BLaER1 treated with 17β-estradiol and CSF1 and Interleukin-3, amounts not matched to agents 10 nM and 100 nM (cell line): ENCODE data around the gene BBS2.
A peak's percentile ranks its signal among the peaks of the same experiment; 100 is the strongest.
"Not testable (repeated sequence)": the region's sequence is repeated elsewhere in the genome, so short reads cannot be mapped to it uniquely, and the experiment has no call there.

ENCODE experiments used
- H3K27ac ChIP-seq, 11 experiments: shearing (Covaris generic); formaldehyde crosslinking; 2 replicates each; pipeline ENCODE4 v1.8.1; 2022
- H3K27me3 ChIP-seq, 11 experiments: shearing (Covaris generic); formaldehyde crosslinking; 2 replicates each; pipeline ENCODE4 v1.8.1; 2022
- H3K36me3 ChIP-seq, 11 experiments: shearing (Covaris generic); formaldehyde crosslinking; 2 replicates each; pipeline ENCODE4 v1.8.1; 2022
- H3K4me1 ChIP-seq, 10 experiments: shearing (Covaris generic); formaldehyde crosslinking; 2 replicates each; pipeline ENCODE4 v1.8.1; 2022
- H3K4me2 ChIP-seq, 11 experiments: shearing (Covaris generic); formaldehyde crosslinking; 2 replicates each; pipeline ENCODE4 v1.8.1; 2022
- H3K4me3 ChIP-seq, 10 experiments: shearing (Covaris generic); formaldehyde crosslinking; 2 replicates each; pipeline ENCODE4 v1.8.1; 2022
- H3K9ac ChIP-seq, 11 experiments: shearing (Covaris generic); formaldehyde crosslinking; 2 replicates each; pipeline ENCODE4 v1.8.1; 2022
- H3K9me3 ChIP-seq, 11 experiments: shearing (Covaris generic); formaldehyde crosslinking; replicated peaks in 1 of 11; 2 replicates each; pipeline ENCODE4 v1.8.1; 2022
- H4K20me1 ChIP-seq, 11 experiments: shearing (Covaris generic); formaldehyde crosslinking; 2 replicates each; pipeline ENCODE4 v1.8.1; 2022
- Cebpa-rat ChIP-seq, 11 experiments: shearing (Covaris generic); IDR thresholded peaks; 2 replicates each; pipeline ENCODE4 v1.8.1; 2022

BBS2 gene

DNA sequence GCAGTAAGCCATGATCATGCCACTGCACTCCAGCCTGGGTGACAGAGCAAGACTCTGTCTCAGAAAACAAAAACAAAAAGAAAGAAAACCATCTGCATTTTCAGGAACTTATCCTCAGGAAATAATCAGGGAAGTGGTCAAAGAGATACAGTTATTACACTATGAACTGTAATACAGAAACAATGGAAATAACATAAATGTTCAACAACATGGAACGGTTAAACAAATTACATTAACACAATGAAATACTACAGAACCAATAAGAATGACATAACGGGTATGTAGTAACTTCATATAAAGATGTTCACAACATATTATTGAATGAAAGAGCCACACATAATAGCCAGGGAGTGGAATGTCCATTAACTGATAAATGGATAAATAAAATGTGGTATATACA lies 6.7 kb downstream of the BBS2 start:
- H3K27me3 ChIP-seq = no peaks in the 10 kb centered on the region
- peak overlapping the region in 8 of 11 experiments; percentile 32 to 67 (median 47); a peak in 15 of 22 replicates for H3K4me2 ChIP-seq
- H3K27ac ChIP-seq = peak overlapping the region in 4 of 11 experiments; percentile 4 to 38 (median 31); a peak in 6 of 22 replicates
- peaks cover 27 to 48% (median 38%) of the 10 kb centered on the region in 11 experiments for H3K36me3 ChIP-seq
- no peak overlapping the region for H3K4me3 ChIP-seq
- peak overlapping the region in 1 of 11 experiments; percentile 55; a peak in 1 of 22 replicates for H3K9ac ChIP-seq
- peaks cover 0 to 58% (median 13%) of the 10 kb centered on the region in 10 experiments; a peak in 16 of 20 replicates for H3K4me1 ChIP-seq
- no peak for TF ChIP-seq Cebpa-rat (IDR thresholded peaks at IDR 0.05)
- H4K20me1 ChIP-seq = peaks cover 0 to 12% (median 0%) of the 10 kb centered on the region in 11 experiments; a peak in 4 of 22 replicates
- H3K9me3 ChIP-seq = peaks cover 0 to 3% (median 0%) of the 10 kb centered on the region in 11 experiments; a peak in 1 of 22 replicates

GRCh38 chr16:56512025-56512424 lies 7.8 kb downstream of the BBS2 start:
- Histone ChIP-seq H3K9me3 (peaks cover 0 to 3% (median 0%) of the 10 kb centered on the region in 11 experiments; a peak in 1 of 22 replicates), H3K27ac (no peak overlapping the region), H3K36me3 (peaks cover 28 to 59% (median 46%) of the 10 kb centered on the region in 11 experiments), H4K20me1 (peaks cover 0 to 12% (median 0%) of the 10 kb centered on the region in 11 experiments; a peak in 3 of 22 replicates), H3K9ac (no peak overlapping the region), H3K27me3 (no peaks in the 10 kb centered on the region), H3K4me1 (peaks cover 0 to 48% (median 11%) of the 10 kb centered on the region in 10 experiments; a peak in 15 of 20 replicates), H3K4me3 (no peak overlapping the region), H3K4me2 (no peak overlapping the region)
- TF ChIP-seq Cebpa-rat (IDR thresholded peaks at IDR 0.05) = no peak

GRCh38 chr16:56510544-56510943 lies 9.3 kb downstream of the BBS2 start:
- Histone ChIP-seq H3K27me3 (no peaks in the 10 kb centered on the region), H3K9ac (no peak overlapping the region), H3K4me1 (peaks cover 0 to 33% (median 11%) of the 10 kb centered on the region in 10 experiments; a peak in 15 of 20 replicates), H4K20me1 (peaks cover 0 to 10% (median 0%) of the 10 kb centered on the region in 11 experiments; a peak in 3 of 22 replicates), H3K27ac (no peak overlapping the region), H3K4me3 (no peak overlapping the region), H3K36me3 (peaks cover 28 to 74% (median 56%) of the 10 kb centered on the region in 11 experiments), H3K9me3 (peaks cover 0 to 3% (median 0%) of the 10 kb centered on the region in 11 experiments; a peak in 1 of 22 replicates), H3K4me2 (no peak overlapping the region)
- TF ChIP-seq Cebpa-rat (IDR thresholded peaks at IDR 0.05) = no peak

GRCh38 chr16:56506941-56507340 lies 12.9 kb downstream of the BBS2 start:
- H4K20me1 ChIP-seq = no peaks in the 10 kb centered on the region; a peak in 1 of 22 replicates
- H3K4me3 ChIP-seq = no peak overlapping the region
- TF ChIP-seq Cebpa-rat (IDR thresholded peaks at IDR 0.05) = no peak
- H3K27ac ChIP-seq = no peak overlapping the region
- no peak overlapping the region for H3K4me2 ChIP-seq
- no peak overlapping the region for H3K9ac ChIP-seq
- peaks cover 0 to under 1% (median 0%) of the 10 kb centered on the region in 11 experiments; a peak in 1 of 22 replicates for H3K9me3 ChIP-seq
- H3K36me3 ChIP-seq = peaks cover 31 to 100% (median 76%) of the 10 kb centered on the region in 11 experiments
- no peaks in the 10 kb centered on the region for H3K4me1 ChIP-seq
- no peaks in the 10 kb centered on the region for H3K27me3 ChIP-seq

- TF ChIP-seq Cebpa-rat (IDR thresholded peaks at IDR 0.05) = no peak
- peaks cover 38 to 100% (median 79%) of the 10 kb centered on the region in 11 experiments for H3K36me3 ChIP-seq
- H3K4me2 ChIP-seq = no peak overlapping the region
- no peak overlapping the region for H3K4me3 ChIP-seq
- H4K20me1 ChIP-seq = no peaks in the 10 kb centered on the region
- no peak overlapping the region for H3K9ac ChIP-seq
- H3K9me3 ChIP-seq = no peaks in the 10 kb centered on the region
- H3K27ac ChIP-seq = no peak overlapping the region
- H3K27me3 ChIP-seq = no peaks in the 10 kb centered on the region
- H3K4me1 ChIP-seq = no peaks in the 10 kb centered on the region
These were observed 14.6 kb downstream of the BBS2 start for GRCh38 chr16:56505181-56505580.

- no peak overlapping the region for H3K27ac ChIP-seq
- no peak overlapping the region for H3K4me3 ChIP-seq
These were observed 26.0 kb downstream of the BBS2 start for GRCh38 chr16:56493815-56494214.

GRCh38 chr16:56493126-56493525 lies 26.7 kb downstream of the BBS2 start:
- H3K9me3 ChIP-seq = no peaks in the 10 kb centered on the region

More at GRCh38 chr16:56493815-56494214, 26.0 kb downstream of the BBS2 start:
- no peak overlapping the region for H3K4me2 ChIP-seq
- no peak for TF ChIP-seq Cebpa-rat (IDR thresholded peaks at IDR 0.05)
- peaks cover 6 to 74% (median 28%) of the 10 kb centered on the region in 11 experiments for H3K36me3 ChIP-seq
- no peaks in the 10 kb centered on the region for H3K27me3 ChIP-seq
- no peaks in the 10 kb centered on the region for H4K20me1 ChIP-seq
- H3K9ac ChIP-seq = no peak overlapping the region
- H3K4me1 ChIP-seq = no peaks in the 10 kb centered on the region
- H3K9me3 ChIP-seq = no peaks in the 10 kb centered on the region

GRCh38 chr16:56491657-56492261 lies 28.1 kb downstream of the BBS2 start:
- no peak overlapping the region for H3K9ac ChIP-seq
- TF ChIP-seq Cebpa-rat (IDR thresholded peaks at IDR 0.05) = no peak
- no peak overlapping the region for H3K4me3 ChIP-seq
- no peaks in the 10 kb centered on the region for H4K20me1 ChIP-seq
- H3K4me2 ChIP-seq = no peak overlapping the region
- H3K27me3 ChIP-seq = no peaks in the 10 kb centered on the region
- no peaks in the 10 kb centered on the region for H3K9me3 ChIP-seq
- H3K36me3 ChIP-seq = peaks cover 0 to 56% (median 8%) of the 10 kb centered on the region in 11 experiments; a peak in 15 of 22 replicates
- H3K4me1 ChIP-seq = peaks cover 0 to 11% (median 3%) of the 10 kb centered on the region in 10 experiments; a peak in 6 of 20 replicates
- no peak overlapping the region for H3K27ac ChIP-seq

More at GRCh38 chr16:56493126-56493525, 26.7 kb downstream of the BBS2 start:
- TF ChIP-seq Cebpa-rat (IDR thresholded peaks at IDR 0.05) = no peak
- H3K4me2 ChIP-seq = no peak overlapping the region
- H4K20me1 ChIP-seq = no peaks in the 10 kb centered on the region
- peaks cover 3 to 67% (median 22%) of the 10 kb centered on the region in 11 experiments; a peak in 18 of 22 replicates for H3K36me3 ChIP-seq
- no peak overlapping the region for H3K4me3 ChIP-seq
- no peaks in the 10 kb centered on the region for H3K27me3 ChIP-seq
- H3K4me1 ChIP-seq = peaks cover 0 to 6% (median 2%) of the 10 kb centered on the region in 10 experiments; a peak in 5 of 20 replicates
- no peak overlapping the region for H3K9ac ChIP-seq
- no peak overlapping the region for H3K27ac ChIP-seq

- Histone ChIP-seq H3K4me1 (peaks cover 0 to 11% (median 3%) of the 10 kb centered on the region in 10 experiments; a peak in 6 of 20 replicates), H3K4me2 (0 out of 22 replicates have a peak overlapping the region, but pooled peaks of 1 of the 11 experiments have one; percentile 24), H3K36me3 (peaks cover 4 to 61% (median 15%) of the 10 kb centered on the region in 11 experiments; a peak in 17 of 22 replicates)
- H4K20me1 ChIP-seq, H3K4me3 ChIP-seq, H3K9me3 ChIP-seq, H3K9ac ChIP-seq, H3K27me3 ChIP-seq, H3K27ac ChIP-seq: not testable (repeated sequence)
These were observed 31.0 kb downstream of the BBS2 start for GRCh38 chr16:56488868-56489267.
